Measurements from ENCODE around the gene CAMK2D.
A peak's percentile ranks its signal among the peaks of the same experiment; 100 is the strongest.

CAMK2D gene

GRCh38 chr4:113579360-113579759 lies 182.2 kb downstream of the CAMK2D start:
- H3K4me3 ChIP-seq (ENCODE audit: low read length) = no peak overlapping the region
- DNase-seq (ENCODE audit: low read depth) = no peak
- TF ChIP-seq CTCF (conservative IDR thresholded peaks at IDR 0.05; ENCODE audit: low read length) = no peak

DNA sequence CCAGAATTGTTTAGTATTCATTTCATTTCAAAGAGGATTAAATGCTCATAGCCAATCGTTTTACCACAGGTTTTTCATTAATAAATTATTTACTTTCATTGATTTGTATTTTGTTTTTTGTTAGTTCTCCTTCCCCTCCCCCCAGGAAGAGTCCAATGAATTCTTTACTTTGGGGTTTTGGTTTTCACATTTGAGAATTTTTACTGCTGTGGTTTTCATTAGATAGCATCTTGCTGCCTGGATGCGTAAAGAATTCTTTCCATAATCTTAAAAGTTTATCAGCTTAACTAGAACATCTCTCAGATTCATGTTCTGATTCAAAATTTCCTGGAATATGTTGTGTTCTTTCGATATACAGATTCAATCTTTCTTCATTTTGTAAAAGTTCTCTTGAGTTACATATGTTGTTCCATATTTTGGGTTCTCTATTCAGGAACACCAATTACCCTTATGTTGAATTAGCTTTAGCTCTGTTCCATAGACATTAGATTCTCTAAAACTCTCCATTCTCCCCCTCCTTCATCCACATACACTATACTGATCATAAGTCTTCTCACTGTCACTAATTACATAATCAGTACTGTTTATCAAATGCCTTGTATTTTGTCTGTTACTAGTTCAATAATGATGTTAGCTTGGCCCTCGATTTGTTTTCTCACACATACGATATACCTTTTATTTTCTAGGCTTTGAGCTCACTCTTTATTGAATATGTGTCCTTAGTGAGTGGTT lies 184.4 kb downstream of the CAMK2D start:
- DNase-seq (ENCODE audit: low read depth) = no peak
- TF ChIP-seq CTCF (conservative IDR thresholded peaks at IDR 0.05; ENCODE audit: low read length) = no peak
- no peak overlapping the region for H3K4me3 ChIP-seq (ENCODE audit: low read length)

DNA sequence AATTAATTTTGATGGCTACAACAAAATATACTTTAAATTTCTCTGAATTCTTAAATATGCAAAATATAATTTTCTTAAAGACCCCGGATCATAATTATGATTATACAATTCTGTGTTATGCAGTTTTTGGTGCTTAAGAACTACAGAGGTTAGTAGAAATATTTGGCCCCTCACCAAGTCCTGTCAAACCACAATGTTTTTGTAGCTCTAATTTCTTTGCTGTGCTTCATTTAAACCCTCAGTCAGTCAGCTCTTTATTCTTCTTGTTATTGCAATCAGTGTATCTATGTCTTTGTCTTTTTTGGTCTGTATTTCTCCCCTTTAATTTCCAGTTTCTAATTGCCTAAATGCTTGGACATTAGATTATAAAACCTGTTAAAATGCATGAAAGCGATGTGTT lies 186.1 kb downstream of the CAMK2D start:
- peak; percentile 61 for DNase-seq (ENCODE audit: low read depth)
- no peak for TF ChIP-seq CTCF (conservative IDR thresholded peaks at IDR 0.05; ENCODE audit: low read length)

DNA sequence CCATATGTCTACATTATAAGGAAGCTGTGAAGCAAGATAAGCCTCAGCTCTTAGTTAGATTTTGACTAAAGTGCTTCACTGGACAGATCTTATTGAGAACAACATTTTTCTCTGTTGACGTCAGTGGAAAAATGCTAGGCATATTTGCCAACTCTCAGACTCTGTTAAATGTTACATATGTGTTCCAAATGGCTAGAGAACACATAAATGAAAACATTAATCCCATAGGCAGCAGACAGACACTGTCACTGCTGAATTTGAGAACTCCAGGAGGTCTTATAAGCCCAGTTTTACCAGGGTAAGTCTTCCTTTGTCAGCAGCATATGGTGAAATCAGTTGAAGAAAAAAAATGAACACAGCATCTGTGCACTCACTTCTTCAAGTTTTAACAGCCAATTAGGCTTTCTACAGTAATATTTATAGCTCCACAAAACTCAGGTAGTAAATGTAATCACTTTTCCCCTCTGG lies 186.9 kb downstream of the CAMK2D start:
- no peak for TF ChIP-seq CTCF (conservative IDR thresholded peaks at IDR 0.05; ENCODE audit: low read length)
- DNase-seq (ENCODE audit: low read depth) = peak; percentile 71

More for the DNA sequence above, 186.1 kb downstream of the CAMK2D start:
- H3K4me3 ChIP-seq (ENCODE audit: low read length) = no peak overlapping the region

DNA sequence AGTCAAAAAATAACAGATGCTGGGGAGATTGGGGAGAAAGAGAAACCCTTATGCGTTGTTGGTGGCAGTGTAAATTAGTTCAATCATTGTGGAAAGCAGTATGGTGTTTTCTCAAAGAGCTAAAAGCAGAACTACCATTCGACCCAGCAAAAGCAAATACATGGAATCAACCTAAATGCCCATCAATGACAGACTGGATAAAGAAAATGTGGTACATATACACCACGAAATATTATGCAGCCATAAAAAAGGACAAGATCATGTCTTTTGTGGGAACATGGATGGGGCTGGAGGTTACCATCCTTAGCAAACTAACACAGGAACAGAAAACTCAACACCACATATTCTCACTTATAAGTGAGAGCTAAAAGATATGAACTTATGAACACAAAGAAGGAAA lies 188.9 kb downstream of the CAMK2D start:
- no peak for TF ChIP-seq CTCF (conservative IDR thresholded peaks at IDR 0.05; ENCODE audit: low read length)
- H3K4me3 ChIP-seq (ENCODE audit: low read length) = no peak overlapping the region
- no peak for DNase-seq (ENCODE audit: low read depth)

More for the DNA sequence above, 186.9 kb downstream of the CAMK2D start:
- H3K4me3 ChIP-seq (ENCODE audit: low read length) = no peak overlapping the region

DNA sequence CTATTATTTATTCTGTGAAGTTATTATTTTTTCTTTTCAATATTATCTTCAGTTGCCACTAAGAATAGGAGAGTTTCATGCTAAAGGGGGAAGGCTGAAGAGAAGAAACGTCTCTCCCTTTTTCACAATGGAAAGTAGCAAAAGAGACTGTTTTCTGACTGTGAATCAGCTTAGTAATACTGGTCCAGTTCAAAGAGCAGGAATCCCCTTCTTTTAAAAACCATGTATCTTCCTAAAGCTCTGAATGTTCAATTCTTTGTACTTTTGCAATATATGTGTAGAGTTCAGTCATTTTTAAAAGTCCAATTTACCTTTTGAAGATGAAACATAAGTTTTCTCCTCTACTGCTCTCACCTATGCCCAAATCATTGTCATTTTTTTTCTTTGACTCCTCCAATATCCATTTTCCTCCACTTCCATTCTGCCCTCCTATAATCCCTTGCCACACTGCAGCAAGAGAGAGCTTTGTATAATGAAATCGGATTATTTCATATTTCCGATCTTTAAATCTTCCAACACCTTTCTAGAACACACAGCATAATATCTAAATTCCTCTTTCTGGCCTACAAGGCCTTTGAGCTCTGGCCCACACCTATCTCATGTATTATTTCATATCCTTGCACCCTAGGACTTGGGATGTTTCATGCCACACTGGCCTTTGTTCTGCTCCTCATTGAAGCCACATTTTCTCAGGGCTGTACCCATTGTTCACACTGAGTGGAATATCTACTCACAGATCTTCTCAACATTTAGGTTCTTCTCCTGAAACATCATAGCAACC lies 195.3 kb downstream of the CAMK2D start:
- DNase-seq (ENCODE audit: low read depth) = no peak
- no peak overlapping the region for H3K4me3 ChIP-seq (ENCODE audit: low read length)

More for the DNA sequence above, 195.3 kb downstream of the CAMK2D start:
- no peak for TF ChIP-seq CTCF (conservative IDR thresholded peaks at IDR 0.05; ENCODE audit: low read length)
